Endothelial cell of umbilical vein (primary cell): Measurements from ENCODE around the gene ATG12.
A peak's percentile ranks its signal among the peaks of the same experiment; 100 is the strongest.

ENCODE experiments used
- CTCF ChIP-seq, 2 donors: IDR thresholded peaks; 1 replicate in 1 of 2; 2 replicates in 1 of 2; pipeline ENCODE4 v1.5.1; 2011; ENCODE audit warnings: low read length in 2 of 2, mild to moderate bottlenecking in 2 of 2, moderate library complexity in 2 of 2, control low read depth in 1 of 2, inconsistent platforms in 1 of 2, low read depth in 1 of 2; ENCODE audit not compliant: insufficient read depth in 1 of 2; ENCODE audit errors: extremely low read depth in 1 of 2
- EZH2 ChIP-seq: IDR thresholded peaks from 2 replicates; pipeline ENCODE4 v1.6.1; 2012; ENCODE audit warnings: borderline replicate concordance, low read depth, mild to moderate bottlenecking, moderate library complexity, low read length, inconsistent platforms; ENCODE audit not compliant: severe bottlenecking
- POLR2A ChIP-seq: IDR thresholded peaks from 2 replicates; pipeline ENCODE4 v1.6.1; 2012; ENCODE audit warnings: low read depth, mild to moderate bottlenecking, control low read depth, low read length
- POLR2AphosphoS5 ChIP-seq: IDR thresholded peaks from 2 replicates; pipeline ENCODE4 v1.6.1; 2012; ENCODE audit warnings: low read depth, mild to moderate bottlenecking, control low read depth, low read length, moderate library complexity; ENCODE audit not compliant: insufficient read depth

GRCh38 chr5:115831163-115831768, 10.1 kb downstream of the ATG12 start:
- no peak for TF ChIP-seq POLR2AphosphoS5
- TF ChIP-seq EZH2 = no peak
- no peak for TF ChIP-seq POLR2A
- TF ChIP-seq CTCF (IDR thresholded peaks at IDR 0.05; ENCODE audit: extremely low read depth in 1 of 2, insufficient read depth in 1 of 2, low read depth in 1 of 2, low read length in 2 of 2) = peak; percentile 66 to 68
